Gastrocnemius medialis (tissue), 4 donors: ENCODE results near the gene EYS.

ENCODE experiments used
- CTCF ChIP-seq, 5 experiments: fragments of 450-650 bp in 3 of 5; fragments of 200-600 bp in 2 of 5; sonication (generic) in 2 of 5; IDR thresholded peaks in 4 of 5; conservative IDR thresholded peaks in 1 of 5; 1 replicate in 4 of 5; 2 replicates in 1 of 5; pipeline ENCODE4 v1.5.1; 2016 to 2019; ENCODE audit warnings: antibody characterized with exemption in 5 of 5, mild to moderate bottlenecking in 3 of 5, moderate library complexity in 3 of 5
- POLR2A ChIP-seq, 2 donors: fragments of 450-650 bp; IDR thresholded peaks; one replicate each; pipeline ENCODE4 v1.6.1; 2017; ENCODE audit warnings: antibody characterized with exemption in 2 of 2, mild to moderate bottlenecking in 2 of 2, moderate library complexity in 2 of 2

- TF ChIP-seq POLR2A (IDR thresholded peaks at IDR 0.05) (no peak), CTCF (IDR thresholded peaks at IDR 0.05 in 4 of 5, conservative IDR thresholded peaks at IDR 0.05 in 1 of 5) (no peak)
Measured at GRCh38 chr6:64776359-64776758, 930.7 kb downstream of the EYS start.
